GM18499 (cell line): ENCODE measurements around the gene HIC1.

Experiments
- ATAC-seq: cut with Tn5 transposase; IDR thresholded peaks from one replicate; pipeline ENCODE4 v1.9.1; 2021; ENCODE audit warnings: moderate number of reproducible peaks; ENCODE audit not compliant: insufficient read depth, unreplicated experiment

The HIC1 gene

DNA sequence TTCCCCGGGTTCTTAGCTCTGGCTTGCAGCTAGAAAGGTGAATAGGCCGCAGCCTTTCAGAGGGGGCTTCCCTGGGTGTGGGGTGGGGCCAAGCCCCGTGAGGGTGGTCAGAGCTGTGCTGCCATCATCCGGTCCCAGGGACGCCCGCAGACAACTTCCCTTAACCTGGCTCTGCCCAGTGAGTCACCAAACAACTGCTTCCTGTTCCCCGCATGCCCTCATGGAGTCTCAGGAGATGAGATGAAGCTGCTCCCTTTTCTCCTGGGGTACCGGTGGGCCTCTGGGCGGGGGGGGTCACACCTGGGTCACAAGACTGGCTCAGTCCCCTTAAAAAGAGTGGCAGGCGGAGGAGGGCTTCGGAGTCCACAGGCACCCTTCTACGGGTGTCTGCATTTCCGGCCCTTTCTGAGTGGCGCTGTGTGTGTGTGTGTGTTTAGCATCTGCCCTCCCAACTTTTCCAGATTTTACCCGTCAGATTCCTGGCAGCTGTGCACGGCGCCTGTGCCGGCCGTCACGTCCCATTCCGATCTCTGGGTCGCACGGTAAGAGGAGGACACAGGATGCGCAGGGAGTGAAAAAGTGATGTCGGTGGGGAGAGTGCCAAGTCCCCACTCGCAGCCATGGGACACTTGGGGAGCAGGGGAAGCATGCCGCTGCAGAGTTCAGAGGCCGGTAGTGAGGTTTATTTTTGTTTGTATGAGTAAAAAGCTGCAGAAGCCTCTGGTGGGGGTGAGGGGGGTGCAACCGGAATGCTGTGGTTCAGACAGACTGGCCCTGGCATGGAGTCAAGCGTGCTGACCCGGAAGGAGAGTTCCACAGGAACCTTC, 16.8 kb downstream of the HIC1 start:
- ATAC-seq, result no peak

DNA sequence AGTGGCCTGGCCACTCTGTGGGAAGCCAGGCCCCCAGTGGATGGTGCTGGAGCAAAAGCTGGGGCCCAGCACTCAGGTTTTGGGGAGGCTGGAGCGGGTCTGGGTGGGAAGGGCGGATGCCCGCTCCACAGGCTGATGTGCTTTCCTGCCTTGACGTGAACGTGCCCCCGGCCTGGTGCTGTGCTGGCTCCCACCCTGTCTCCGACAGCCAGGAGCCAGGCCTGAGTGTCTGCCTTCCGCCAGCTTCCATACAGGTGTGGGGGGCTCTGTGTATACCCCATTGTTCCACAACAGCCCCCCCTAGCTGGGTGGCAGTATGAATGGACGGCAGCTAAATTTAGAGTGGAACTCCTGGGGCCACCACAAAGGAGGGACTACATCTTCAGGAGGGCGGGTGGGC, 20.0 kb downstream of the HIC1 start:
- no peak for ATAC-seq

DNA sequence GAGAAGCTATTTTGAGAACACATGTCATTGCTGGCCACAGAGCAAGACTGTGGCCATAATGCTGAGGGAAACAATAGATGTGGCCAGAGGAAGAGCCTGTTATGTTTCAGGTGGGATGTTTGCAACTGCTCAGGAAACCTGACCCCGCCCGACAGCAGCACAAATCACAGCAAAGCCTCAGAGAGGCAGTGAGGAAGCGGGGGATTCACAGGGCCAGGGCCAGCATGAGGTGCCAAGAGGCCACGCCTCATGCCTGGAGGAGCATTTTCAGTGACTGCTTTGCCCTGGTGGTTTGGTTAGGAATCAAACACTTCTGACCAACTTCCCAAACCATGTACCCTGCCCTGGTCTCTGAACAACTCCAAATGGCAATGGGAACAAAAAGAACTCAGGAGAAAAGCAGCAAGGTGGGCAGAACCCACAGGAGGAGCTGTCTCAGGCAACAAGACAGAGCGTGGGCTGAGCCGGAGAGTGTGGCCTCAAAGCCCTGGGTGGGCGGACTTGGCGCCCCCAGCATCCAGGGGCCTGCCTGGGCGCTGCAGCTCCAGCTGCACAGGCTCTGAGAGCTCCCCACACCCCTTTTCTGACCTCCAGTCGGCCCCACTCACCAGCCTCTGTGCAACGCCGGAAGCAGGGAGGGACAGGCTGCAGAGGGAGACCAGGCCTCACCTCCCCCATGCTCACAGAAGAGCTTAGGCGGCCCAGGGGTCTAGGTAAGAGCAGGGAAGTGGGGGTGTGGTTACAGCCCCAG, 20.6 kb downstream of the HIC1 start:
- ATAC-seq, result no peak

DNA sequence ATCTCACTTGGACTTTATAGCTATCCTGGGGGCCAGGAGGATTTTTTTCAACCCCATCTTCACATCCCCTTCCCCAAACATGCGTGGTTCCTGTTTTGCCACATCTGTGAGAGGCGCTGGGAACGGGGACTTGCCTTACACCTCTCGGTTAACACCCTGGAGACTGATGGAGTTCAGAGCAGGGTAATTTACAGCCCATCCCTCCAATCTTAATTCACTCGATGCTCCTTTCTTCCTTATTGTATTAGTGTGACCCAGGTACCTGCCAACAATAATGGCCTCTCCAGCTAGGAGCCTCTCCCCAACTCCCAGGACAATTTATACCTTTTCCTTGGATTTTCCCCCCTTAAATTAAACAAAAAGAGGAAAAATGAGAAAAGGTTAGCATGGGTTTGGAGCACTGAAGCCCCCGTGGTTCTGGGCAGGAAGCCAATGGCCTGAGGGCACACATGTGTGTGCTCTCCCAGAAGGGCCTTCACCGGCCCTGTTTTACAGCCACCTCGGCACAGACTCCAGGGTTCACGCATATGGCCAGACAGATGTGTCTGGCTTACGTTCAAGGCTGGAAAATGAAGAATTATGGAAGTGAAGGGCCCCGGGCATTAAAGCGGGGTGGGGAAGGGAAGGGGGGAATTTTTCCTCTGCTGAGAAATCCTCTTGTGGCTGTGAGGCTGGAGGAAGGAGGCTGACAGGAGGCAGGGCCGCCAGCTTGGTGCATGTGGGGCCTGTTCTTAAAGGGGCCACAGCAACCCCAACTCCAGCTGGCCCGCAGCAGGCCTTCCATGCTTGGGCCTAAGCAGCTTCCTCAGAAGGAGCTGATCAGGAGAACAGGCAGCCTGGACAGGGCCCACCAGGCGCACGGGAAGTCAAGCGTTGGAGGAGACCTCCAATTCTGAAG, 21.4 kb downstream of the HIC1 start:
- ATAC-seq, result no peak

DNA sequence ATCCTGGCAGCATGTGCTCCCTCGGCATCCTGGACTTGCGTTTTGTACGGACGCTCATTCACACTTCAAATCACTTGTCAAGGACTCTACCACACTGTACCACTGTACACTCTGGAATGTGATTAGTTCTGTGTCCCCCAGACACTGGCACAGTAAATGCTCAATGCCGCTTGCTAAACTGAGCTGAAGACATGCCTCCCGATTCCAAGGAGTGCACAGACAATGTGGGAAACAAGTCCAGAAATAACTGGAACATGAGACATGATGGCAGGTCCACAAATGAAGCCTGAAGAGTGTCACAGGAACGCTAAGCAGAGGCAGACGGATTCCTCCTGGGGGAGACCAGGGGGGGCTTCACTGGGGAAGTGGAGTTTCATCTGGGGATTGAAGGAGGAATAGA, 22.1 kb downstream of the HIC1 start:
- ATAC-seq, result no peak

DNA sequence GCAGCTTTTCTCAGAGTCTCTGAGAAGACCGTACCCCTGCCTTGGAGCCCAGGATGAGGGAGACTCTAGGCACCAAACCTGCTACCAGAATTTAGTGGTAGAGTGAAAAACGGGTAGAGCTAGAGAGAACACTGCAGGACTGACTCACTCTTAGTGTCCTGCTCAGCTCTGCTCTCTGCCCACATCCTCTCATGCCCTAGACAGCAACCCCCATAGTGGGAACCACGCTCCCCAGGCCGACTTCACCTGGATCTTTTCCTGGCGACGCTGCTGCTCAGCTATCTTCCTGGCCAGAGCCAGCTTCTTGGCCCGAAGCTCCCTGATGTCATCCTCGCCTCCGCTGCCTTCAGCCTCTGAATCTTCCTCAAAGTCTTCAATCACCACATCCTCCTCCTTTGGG, 26.7 kb downstream of the HIC1 start:
- ATAC-seq, result no peak

DNA sequence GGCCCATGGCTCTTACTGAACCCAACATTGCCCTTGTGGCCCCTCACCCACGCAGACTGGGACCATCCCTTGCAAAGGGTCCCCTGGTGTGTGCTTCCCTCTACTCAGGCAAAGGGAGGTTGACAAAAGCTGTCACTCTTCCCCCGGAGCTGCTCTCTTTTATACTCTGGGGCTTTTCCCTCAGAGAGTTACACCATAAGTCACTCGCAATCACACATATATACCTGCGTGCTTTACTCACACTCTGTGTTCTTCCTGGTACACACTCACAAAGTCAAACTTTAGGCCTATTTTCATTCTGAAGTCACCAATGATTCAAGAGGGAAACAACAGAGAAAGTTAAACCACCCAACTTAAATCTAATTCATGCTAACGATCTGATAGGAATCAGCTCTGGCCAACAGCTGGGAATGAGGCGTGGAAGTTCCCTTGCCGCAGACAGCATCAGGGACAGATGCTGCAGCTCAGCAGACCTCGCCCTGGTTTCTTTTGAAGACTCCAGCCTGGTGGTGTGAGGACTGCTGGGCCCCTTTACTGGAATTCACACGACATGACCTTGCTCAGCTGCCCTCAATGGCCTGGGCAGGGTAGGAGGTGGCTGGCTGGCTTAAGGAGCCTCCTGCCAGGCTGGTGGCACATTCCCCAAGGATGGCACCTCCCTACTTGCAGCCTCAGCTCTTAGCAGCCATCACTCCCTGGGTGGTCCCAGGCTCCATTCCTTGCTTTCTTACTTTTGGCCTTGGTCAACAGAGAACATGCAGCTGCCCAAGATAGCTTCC, 27.3 kb downstream of the HIC1 start:
- ATAC-seq, result no peak

DNA sequence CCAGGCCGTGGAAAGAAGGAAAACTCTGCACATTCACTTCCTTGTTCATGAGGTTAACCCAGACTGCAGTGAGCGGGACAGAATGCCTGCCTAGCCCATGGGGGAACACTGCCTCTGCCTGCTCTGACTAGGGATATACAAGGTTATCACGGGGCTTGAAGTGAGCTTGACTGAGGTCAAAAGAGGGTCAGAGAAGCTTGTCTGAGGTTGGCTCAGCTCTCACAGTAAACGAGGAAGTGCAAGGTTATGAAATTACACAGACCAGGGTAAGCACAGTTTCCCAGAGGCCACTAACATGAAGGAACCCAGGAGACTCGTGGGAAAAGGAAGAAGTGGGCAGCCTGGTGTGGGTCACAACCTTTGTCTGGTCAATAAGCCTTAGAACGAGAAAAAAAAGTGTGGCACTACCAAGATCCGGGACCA, 28.7 kb downstream of the HIC1 start:
- no peak for ATAC-seq

DNA sequence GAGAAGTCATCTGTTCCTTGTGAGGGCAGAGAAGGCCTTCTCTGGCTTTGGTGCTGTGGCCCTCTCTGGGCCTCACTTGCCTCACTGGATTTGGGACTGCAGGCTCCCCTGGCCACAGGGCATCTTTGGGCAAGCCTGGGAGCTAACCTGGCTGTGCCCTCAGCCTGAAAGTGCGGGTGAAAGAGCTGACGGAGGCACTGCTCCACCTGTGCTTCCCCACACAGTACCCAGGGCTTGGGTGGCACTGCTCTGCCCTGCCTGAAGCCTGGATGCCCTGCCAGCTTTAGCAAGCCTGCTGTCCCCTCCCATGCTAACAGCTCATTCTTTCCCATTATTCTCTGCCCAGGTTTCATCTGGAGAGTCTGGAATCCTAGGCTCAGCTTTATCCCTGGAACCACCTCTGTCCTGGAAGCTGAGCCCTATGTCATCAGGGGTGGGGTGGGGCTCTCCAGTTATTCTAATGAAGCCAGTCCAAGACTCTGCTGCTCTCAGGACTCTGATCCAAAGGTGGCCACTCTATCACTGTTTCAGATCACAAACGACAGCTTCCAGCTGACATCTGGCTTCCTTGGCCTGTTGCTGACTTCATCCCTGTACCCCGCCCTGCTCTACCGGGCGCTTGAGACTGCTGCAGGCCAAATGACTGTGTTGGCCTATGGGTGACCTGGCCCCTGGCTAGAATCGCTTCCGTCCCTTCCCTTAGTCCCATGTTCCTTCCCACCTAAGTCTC, 29.3 kb downstream of the HIC1 start:
- no peak for ATAC-seq

DNA sequence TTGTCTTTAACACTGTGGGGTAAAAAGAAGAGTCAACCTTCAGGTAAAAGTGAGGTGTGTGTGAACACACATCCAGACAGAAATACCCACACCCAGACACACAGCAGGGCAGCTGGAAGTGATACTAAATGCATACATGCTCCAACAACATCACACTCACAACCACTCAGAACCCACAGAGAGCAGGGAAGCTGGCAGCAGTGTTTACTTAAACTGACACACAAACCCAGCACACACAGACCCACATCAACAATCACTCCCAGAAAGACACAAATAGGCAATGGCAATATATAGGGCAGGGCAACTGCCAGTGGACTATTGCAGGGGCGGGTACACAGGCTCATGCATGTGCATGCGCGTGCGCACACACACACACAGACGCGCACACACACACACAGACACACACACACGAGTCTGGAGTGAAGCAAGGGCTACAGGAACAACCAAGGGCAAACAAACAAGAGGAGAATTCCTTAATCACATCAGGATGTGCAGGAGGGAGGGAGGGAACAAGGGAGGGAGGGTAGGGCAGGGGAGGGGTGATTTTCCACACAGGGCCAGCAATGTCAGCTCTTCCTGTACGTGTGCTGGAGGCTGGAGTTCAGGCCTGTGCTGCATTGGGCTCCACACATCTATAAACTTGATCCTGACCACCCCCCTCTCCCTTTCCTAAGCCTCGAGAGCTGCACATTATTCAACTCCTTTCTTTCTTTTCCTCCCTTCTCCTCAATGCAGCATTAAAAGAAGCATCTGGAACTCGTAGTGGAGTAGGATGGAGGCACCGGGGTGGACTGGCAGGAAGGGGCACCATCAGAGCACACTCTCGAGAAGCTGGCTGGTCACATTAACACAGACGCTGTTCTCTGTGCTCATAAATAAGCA, 30.1 kb downstream of the HIC1 start:
- ATAC-seq, result no peak

DNA sequence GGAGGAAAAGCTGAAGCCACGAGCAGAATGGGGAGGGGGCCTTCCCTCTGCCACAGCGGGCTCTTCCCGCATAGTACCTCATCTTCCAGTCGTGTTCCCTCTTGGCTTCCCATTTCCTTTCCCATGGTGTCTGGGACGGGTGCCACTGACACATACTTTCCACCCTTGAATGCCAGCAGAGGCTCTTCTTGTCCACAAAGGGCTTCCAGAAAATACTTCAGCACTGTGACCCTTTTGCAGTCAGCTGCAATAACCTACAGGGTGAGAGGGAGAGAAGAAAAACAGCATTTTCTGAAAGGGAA, 30.7 kb downstream of the HIC1 start:
- ATAC-seq, result no peak

DNA sequence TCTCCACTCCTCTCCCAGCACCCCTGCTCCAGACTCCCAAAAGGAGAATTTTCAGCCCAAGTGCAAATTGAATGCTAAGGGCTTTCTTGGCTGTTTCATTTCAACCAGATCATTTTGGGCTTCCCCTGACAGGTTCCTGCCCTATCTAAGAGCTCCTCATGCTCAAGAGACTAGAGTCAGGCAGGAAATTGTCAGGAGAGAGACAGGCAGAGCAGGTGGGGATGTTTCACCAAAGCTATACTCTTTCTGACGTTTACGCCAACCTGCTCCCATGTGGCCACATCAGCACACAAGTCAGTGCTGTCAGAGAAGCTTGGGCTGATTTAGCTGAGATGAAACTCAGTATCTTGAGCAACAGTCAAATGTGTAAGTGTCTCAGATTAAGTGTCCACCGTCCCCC, 31.4 kb downstream of the HIC1 start:
- ATAC-seq, result no peak

DNA sequence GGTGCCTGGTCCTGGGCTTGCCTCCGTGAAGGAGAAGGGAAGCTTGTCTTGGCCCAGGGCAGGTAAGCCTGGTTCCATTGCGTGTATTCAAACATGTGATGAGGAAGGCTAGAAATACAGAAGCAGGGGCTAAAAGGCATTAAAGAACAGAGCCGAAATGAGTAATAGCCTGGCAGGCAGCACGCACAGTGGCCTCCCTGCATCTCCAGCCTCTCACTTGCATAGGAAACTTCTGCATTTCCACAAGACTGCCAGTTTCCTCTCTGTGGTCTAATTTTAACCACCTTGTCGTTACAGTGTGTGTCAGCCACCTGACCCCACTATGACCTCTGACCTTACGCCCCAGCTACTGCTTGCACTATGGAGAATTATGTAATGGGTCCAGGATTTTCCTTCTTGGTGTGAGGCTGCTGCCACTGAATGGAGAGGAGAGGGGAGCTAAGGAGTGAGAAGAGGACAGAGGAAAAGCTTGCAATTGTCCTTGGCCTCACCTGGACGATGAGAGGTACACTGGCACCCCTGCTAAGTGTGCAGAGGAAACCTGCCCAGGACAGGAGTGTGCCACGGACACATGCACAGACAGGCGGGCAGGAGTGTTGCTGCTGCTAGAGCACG, 32.8 kb downstream of the HIC1 start:
- no peak for ATAC-seq

DNA sequence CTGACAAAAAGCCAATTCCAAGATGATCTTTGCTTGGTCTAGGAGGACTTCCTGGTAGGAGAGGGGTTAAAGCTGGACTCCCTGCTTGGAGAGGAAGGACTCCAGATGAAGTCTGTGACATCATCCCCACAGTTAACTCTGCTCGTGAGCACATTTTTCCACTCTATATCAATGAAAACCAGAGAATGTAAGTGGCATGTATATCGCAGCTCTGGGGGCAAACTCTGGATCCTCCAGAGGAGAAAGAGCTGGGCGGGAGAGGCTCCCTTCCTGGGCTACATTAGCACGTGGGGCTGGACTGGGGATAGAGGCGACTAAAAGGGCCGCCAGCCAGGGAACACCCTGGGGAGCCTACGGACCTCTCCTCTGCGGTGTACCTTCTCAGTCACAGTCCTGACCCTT, 34.1 kb downstream of the HIC1 start:
- ATAC-seq, result no peak

DNA sequence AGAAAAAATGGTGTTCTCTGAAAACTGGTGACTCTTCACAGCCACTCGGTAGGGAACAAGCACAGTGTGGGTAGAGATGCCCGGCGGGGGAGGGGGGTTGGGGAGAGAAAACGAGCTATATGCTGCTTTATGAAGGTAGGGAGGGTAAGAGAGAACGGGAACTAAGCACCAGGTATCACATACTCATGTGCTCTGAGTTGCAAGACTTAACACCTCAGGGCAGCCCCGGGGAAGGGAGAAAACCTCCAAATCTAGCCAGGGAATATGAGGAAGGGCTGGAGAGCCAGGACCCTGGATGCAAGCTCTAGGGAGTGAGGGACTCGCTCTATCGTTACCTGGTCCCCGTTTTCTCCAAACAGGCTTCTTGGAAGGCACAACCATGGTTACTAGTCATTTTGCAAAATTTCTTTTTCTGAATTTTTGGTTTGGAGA, 35.3 kb downstream of the HIC1 start:
- ATAC-seq, result no peak

DNA sequence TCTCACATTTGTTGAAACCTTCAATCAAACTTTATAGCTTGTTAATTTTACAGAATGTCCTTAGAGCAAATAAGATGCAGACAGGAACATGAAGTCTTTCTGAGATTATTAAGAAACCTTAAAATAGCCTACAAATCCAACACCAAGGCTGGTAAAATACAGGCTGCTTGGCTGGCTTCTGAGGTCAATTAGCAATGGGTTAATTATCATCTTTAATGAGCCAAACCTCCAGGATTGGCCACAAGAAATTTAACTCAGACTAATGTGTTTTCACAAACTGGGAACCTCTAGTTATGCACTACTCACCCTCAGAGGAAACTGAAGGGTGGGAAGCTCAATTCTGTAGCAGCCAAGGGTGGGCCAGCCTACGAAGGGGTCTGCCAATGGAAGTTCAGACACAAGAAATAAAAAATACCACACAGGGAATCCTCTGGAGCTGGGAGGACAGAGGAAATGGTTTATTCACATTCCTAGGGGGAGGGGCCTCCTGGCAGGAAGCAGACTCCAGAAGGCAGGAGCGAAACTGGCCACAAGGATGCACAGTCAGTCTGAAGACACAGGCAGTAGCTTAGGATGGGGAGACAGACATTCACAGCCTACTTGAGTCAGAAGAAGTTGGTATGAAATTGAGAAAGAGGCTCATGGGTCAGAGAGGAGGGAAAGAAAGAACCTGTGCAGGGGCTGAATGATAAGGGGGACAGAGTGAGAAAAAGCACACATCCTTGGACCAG, 36.1 kb downstream of the HIC1 start:
- no peak for ATAC-seq

DNA sequence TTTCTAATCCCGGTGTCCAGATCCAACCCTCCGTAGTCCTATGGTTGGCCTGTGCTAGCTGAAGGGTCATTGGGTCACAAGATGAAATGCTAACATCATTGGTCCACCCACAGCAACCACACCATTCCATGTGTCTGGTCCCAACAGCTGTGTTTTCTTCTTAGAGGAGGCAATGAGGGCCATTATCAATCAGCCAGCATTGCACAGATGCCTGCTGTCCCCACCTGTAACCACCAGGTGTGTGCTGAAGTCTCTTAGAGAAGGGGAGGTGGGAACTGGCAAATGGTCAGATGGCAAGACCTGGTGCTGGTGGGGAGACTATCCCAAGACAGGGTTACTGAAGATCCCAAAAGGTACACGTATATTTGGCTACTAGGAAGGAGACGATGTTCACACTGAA, 37.4 kb downstream of the HIC1 start:
- ATAC-seq, result no peak

DNA sequence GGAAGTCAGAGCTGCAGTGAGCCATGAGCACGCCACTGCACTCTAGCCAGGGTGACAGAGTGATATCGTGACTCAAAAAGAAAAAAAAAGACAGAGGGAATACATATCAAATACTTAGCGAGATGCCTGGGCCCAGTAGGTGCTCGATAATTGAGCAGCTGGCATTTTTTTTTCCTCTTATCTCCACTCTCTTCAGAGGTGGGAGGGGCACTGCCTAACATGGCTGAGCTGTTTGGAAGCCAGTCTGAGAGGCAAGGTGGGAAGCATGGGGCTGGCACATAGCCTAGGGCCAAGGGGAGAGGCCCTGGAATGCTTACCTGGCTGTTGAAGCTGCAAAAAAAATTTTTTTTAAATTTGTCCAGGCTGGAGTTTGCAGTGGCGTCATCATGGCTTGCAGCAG, 38.4 kb downstream of the HIC1 start:
- ATAC-seq, result no peak
